ENCODE results near the gene NMB.
"Not testable (repeated sequence)": the region's sequence is repeated elsewhere in the genome, so short reads cannot be mapped to it uniquely, and the experiment has no call there.

NMB gene

DNA sequence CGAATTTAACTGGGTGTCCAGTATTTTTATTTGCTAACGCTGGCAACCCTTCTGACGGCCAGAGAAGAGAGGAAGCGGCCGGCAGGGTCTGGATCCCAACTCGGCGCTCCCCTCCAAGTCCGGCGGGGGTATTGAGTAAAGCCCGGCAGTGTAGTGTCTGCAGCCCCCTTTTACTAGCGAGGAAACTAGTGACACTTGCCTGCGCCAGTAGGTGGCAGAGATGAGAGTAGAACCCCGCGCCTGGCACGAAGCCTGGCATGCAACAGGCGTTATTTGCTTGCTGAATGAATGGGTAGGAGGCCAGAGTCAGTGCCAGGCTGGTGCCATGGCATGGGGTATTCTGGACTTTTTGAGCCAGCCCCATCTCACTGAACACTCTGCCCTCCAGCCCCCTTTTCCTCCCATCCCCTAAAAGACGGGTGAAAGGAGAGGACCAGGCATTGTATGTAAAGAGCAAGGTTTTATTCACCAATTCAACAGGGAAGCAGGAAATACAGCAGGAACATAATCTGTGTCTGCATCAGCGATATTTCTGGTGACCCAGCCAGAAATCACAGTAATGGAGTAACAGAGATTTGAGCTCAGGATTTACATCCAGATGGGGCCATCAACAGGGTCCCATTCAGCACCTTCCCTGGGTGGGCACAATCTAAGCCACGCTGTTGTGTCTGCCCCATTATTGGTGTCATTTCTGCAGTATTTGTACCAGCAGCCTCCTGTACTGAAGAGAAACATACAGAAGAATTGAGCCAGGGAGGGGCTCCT is 3.1 kb downstream of the NMB start:
- peak; percentile 72 for DNase-seq

DNA sequence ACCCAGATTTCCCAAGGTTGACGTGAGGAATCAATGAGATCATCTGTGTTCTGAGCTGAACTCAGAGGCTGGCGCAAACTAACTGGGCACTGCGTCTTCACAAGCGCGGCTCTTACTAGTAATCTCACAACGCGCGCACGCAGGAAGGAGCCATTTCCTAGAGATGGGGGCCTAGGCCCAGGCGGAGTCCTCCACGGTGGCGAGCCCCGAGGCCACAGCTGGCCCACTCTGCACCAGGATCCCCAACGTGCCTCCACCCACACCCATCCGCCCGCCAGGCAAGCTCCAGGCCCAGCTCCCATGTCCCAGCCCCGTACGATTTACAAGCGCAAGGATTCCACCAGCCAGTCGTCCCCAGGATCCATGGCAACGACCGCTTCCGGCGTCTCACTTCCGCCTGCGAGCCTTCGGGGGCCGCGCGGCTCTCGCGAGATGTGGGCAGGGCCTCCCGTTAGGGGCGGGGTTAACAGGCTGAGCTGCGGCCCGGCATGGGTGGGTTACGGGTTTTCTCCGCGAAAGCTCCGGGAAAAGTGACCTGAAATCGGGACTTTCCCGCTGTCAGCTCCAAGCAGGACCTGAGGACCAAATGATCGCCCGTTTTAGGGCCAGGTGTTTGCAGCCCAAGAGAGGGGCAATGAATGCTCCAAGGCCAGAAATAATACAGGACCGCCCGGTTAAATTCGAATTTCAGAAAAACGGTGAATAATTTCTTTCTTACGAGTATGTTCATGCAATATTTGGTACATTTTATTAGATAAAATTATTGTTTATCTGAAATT is 3.9 kb downstream of the NMB start, which contains the start of gene WDR73:
WDR73 (minus strand) TSS at position 374 of the 779 bp plus-strand sequence; CDS start at position 365, 9 bp downstream.
- DNase-seq, result peak; percentile 91

DNA sequence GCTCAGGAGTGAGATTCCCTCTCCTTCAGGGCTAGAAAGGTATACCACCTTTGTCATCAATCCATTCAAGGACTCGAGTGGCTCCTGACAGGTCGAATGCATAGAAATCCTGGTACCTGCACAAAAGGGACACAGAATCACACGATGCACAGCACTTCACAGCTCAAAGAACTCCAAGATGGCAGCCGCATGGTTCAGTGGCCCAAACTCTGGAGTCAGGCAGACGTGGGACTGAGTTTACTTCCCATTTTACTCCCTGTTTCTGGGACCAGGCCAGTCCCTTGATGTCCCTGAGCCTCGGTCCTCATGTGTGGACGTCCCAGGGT is 4.5 kb downstream of the NMB start:
- DNase-seq, result no peak

DNA sequence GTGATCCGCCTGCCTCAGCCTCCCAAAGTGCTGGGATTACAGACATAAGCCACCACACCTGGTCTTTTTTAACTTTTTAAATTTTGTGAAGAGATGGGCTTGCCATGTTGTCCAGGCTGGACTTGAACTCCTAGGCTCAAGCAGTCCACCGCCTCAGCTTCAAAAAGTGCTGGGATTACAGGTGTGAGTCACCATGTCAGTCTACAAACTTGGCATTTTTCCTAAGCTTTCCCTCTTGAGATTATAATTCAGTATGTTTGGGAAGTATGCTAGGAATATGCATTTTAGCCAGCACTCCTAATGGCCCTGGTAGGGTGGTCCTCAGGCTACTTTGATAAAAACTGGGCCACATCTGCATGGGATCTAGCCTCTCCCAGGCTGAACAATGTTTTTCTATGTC is 8.3 kb downstream of the NMB start:
- DNase-seq, result no peak

DNA sequence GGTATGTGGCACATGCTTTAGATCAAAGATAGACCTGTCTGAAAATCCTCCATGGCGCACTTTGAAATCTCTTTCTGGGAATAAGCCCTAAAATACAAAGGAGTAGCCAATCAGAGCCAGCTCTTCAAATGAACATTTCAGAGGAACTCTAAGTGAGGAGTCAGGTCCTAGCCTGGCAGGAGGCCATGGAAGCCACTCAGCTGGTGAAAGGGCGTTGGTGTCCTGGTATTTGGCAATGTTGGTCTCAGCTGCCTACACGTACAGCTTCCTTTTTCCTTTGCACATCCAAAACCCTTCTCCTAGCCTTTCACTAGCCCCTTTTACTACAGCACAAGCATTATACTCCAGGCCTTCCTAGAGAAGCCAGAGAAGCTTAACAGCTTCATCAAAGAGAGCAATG is 9.5 kb downstream of the NMB start:
- DNase-seq, result no peak

DNA sequence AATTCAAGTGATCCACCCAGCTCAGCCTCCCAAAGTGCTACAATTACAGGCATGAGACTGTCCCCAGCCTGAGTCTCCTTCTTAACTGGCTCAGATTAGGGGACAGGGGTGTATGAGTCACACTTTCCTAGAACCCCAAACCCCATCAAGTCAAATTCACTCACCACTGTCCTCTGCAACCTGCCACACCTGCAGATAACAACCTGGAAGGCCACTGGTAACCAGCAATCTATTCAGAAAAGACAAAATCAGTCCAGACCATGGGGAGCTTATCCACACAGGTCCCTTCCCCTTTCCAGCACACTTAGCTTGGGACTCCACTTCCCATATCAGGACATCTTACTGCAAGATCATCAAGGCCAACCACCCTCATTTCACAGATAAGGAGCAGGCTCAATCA is 10.3 kb downstream of the NMB start:
- DNase-seq, result no peak

DNA sequence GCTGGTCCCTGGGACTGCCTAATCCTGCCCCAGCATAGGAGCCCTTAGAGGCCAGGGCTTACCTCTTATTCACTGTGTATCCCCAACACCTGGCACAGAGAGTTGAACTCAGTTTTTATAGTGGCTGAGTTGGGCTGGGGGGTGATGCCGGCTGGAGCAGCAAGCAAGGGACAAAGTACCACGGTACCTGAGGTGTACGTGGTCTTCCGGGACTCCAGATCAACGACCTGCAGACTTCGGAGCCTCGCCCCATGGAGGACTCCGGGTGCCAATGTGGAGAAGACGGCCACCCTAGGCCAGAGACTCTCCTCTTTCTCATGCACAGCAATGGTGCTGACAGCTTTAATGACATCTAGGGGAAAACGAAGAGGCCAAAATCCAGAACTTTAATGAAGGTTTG is 12.0 kb downstream of the NMB start:
- no peak for DNase-seq

DNA sequence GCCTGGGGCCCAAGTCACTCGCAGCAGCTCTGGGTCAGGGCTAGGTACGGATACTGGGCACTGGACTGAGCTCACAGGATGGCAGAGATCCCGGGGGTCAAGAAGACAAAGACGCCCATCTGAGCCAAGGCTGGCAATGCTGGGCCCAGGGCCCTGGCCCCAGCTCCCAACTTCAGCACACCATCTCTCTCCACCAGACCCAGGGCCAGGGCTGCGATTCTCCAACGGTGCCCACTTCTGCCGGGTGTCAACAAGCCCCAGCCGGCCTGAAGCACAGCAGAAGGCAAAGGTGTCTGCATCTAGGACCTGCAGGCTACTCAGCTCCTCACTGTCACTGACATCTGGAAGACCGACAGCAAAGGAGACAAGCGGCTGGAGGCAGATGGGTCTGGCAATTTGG is 12.5 kb downstream of the NMB start:
- DNase-seq, result no peak

DNA sequence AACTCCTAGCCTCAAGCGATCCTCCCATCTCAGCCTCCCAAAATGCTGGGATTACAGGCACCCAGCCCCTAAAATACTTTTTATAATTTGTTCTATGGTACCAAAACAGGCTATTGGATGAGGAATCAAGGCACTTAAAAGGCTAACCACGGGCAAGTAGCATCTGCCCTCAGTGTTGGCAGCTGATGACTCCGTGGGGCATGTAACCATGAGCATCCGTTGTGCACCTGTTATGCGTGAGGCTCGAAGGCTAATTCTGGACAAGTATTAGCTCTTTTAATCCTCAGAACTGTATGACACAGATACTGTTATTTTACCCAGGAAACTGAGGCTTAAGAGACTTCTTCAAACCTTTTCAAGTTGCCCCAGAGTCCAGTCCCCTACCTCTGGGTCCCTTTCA is 14.2 kb downstream of the NMB start:
- DNase-seq, result no peak

DNA sequence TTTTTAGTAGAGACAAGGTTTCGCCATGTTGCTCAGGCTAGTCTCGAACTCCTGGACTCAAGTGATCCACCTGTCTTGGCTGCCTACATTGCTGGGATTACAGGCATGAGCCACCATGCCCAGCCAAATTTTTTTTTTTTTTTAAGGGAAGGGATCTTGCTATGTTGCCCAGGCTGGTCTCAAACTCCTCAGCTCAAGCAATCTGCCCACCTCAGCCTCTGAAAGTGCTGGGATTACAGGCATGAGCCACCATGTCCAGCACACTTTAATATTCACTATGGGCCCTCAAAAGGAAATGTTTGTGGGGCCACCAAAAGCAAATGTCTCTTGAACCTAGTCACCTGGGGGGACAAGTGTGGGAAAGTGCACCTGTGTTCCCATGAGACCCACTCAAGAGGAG is 15.4 kb downstream of the NMB start:
- not testable (repeated sequence) for DNase-seq

DNA sequence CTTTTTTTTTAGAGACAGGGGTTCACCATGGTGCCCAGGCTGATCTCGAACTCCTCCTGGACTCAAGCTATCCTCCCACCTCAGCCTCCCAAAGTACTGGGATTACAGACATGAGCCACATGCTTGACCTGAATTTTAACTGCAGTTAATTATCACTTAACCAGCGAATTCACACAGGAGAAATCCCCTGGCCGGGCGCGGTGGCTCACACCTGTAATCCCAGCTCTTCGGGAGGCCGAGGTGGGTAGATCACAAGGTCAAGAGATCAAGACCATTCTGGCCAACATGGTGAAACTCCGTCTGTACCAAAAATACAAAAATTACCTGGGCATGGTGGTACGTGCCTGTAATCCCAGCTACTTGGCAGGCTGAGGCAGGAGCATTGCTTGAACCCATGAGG is 16.1 kb downstream of the NMB start:
- DNase-seq, result not testable (repeated sequence)

DNA sequence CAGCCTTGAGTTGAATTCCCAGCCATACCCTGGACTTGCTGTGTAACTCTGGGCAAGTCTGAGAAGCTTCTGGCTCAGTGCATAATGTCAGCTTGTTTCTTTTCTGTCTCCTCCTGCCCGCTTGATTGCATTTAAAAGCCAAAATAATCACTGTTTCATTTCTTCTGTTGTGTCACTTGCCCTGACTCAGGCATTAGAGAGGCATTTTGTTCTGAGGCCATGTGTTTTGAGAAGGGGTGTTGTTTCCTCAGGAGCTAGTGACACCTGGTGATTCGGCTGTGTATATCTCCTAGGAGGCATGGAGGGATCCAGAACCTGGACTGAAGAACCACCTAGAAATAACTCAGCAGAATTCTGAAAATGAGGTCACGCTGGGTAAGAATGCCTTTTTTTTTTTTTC is 19.9 kb downstream of the NMB start:
- DNase-seq, result no peak

DNA sequence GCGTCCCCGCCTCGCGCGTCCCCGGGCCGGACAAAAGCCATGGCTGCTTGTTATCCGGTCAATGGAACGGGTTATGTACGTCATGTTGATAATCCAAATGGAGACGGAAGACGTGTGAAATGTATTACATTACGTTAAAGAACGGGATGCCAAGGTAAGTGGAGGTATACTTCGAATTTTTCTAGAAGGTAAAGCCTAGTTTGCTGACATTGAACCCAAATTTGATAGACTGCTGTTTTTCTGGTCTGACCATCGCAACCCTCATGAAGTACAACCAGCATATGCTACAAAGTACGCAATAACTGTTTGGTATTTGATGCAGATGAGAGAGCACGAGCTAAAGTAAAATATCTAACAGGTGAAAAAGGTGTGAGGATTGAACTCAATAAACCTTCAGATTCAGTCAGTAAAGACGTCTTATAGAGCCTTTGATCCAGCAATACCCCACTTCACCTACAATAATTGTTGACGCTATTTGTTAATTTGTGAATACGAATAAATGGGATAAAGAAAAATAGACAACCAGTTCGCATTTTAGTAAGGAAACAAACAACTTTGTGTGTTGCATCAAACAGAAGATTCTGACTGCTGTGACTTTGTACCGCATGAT is 23.7 kb downstream of the NMB start:
- no peak for DNase-seq

DNA sequence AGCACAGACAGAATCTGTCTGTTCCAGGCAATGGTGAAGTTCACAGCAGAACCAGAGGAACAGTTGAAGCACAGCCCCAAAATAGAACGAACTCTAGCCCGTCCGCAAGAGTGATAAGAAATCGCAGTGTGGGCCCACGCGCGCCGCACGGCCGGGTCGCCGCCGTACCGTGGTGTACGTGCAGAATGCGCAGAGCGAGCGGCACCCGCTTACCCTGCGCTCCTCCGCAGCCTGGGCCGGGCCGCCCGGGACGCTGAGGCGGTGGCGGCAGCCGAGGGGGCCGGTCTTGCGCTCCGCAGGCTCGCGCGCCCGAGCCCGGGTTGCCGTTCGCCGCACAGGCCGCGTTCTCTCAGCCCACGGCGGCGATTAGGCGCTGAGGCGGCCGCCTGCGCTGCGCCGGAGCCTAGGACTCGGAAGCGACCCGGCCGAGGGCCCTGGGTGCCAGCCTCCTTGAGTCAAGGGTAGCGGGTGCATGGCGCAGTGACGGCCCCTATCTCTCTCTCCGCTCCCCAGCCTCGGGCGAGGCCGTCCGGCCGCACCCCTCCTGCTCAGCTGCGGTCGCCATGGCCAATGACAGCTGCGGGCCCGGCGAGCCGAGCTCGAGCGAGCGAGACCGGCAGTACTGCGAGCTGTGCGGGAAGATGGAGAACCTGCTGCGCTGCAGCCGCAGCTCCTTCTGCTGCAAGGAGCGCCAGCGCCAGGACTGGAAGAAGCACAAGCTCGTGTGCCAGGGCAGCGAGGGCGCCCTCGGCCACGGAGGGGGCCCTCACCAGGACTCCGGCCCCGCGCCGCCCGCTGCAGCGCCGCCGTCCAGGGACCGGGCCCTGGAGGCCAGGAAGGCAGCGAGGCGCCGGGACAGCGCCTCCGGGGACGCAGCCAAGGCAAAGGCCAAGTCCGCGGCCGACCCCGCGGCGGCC is 24.4 kb downstream of the NMB start:
- DNase-seq, result peak; percentile 39

DNA sequence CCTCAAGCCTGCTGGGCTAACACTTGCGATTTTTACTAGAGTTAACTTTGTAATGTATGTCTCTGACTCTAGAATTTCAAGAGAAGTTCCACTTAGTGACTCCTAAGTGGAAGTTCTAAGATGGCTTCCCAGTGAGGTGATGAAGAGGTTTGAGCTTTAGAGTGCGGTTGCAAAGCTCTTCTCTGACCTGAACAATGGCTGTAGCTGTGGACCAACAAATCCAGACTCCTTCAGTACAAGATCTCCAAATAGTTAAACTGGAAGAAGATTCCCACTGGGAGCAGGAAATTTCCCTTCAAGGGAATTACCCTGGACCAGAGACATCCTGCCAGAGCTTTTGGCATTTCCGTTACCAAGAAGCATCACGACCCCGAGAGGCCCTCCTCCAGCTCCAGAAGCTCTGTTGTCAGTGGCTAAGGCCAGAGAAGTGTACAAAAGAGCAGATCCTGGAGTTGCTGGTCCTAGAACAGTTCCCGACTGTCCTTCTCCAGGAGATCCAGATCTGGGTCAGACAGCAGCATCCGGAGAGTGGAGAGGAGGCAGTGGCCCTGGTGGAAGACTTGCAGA is 26.2 kb downstream of the NMB start:
- DNase-seq, result no peak

DNA sequence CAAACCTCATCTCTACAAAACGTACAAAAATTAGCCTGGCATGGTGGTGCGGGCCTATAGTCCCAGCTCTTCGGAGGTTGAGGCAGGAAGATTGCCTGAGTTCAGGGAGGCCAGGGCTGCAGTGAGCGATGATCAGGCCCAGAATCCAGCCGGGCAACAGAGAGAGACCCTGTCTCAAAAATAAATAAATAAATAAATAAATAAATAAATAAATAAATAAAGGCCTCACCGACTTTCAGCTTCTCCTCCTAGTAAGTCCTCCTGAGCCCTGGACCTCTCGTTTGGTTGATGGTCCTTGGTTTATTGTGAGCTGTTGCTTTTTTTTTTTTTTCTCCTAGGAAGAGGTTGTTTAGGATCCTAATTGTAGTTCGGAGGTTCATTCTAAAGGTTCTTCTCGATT is 29.0 kb downstream of the NMB start:
- no peak for DNase-seq

DNA sequence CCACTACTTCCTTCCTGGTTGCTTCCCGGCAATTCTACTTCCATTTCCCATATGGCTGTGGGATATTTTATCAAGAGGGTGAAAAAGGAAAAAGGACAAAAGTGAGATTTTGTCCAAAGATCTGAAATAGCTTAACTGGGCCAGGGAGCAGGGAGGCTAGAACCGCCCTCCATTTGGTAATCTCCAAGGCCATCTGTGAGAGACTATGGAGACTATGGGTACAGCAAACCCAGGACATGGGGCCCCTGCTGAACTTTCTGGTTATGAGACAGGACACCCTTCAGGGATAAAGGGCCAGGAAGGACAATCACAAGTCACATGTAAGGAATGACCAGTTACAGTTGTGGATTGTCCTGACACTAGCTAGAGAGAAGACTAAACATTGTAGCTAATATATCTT is 32.9 kb downstream of the NMB start:
- no peak for DNase-seq

DNA sequence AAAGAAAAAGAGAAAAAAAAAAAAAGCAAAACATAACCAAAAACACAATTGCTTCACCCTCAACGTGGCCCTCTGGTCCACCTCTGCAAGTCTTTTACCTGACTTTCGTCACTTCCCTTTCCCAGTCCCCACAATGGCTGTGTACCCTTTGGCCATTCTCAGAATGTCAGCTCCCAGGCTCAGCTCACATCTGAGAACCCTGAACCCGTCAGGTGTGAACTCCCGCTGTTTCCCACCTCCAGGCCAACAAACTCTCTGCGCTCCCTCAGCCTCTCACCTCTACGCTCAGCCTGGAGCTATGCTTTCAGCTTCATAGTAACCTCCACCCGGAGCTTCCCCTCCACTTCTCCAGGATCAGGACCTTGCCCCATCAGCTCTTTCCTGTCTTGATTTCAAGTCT is 33.6 kb downstream of the NMB start:
- no peak for DNase-seq

DNA sequence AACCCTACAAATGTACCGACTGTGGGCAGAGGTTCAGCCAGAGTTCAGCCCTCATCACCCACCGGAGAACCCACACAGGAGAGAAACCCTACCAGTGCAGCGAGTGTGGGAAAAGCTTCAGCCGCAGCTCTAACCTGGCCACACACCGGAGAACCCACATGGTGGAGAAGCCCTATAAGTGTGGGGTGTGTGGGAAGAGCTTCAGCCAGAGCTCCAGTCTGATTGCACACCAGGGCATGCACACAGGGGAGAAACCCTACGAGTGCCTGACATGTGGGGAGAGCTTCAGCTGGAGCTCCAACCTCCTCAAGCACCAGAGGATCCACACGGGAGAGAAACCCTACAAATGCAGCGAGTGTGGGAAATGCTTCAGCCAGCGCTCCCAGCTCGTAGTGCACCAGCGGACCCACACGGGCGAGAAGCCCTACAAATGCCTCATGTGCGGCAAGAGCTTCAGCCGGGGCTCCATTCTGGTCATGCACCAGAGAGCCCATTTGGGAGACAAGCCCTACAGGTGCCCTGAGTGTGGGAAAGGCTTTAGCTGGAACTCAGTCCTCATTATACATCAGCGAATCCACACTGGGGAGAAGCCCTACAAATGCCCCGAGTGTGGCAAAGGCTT is 36.5 kb downstream of the NMB start:
- no peak for DNase-seq

DNA sequence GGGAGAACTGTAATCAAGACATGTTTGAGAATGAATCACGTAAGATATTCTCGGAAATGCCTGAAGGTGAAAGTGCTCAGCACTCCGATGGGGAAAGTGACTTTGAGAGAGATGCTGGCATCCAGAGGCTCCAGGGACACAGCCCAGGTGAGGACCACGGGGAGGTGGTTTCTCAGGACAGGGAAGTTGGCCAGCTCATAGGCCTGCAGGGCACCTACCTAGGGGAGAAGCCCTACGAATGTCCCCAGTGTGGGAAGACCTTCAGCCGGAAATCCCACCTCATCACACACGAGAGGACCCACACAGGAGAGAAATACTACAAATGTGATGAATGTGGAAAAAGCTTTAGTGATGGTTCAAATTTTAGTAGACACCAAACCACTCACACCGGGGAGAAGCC is 37.4 kb downstream of the NMB start:
- no peak for DNase-seq

DNA sequence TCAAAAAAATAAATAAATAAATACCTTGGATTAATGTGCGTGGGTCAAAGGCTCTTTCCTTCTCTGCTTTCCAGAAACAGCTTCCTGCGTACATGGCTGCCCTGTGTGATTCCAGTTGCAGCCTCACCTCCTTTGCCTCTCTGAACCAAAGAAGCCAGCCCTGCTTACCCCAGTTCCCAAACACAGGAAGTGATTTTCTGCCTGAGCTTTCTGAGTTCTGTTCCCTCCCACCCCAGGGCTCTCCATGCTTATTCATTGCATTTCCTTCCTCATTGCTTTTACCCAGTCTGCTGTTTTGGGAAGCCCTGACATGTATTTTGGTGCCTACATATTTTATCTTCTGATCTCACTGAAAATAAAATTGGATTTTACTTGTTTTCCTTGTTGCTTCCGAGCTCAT is 41.8 kb downstream of the NMB start:
- DNase-seq, result no peak

DNA sequence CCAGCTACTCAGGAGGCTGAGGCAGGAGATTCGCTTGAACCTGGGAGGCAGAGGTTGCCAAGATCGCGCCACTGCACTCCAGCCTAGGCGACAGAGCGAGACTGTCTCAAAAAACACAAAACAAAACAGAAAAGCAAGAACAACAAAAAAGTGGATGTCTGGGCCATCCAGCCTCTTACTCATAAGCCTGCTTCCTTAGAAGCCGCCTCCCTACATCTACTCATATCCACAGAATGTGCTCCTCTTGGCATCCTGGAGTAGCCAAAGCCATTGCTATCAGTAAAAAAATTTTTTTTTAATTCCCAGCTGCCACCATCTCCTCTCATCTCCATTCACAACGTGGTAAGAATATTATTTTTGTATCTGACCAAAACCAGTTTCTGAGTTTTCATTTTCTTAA is 46.4 kb downstream of the NMB start:
- DNase-seq, result no peak
